Activated T-helper 1 cell treated with anti-CD3 and anti-CD28 coated beads, Interleukin-12 subunit alpha, Interleukin-12 subunit beta, Interleukin-2, Interleukin-4 antibody, amounts not matched to agents 30 ng/mL and 10 ng/mL and 1 ng/mL, durations not matched to agents 14 hours and 24 hours and 36 hours (primary cell): ENCODE data around the gene MYO5B. TPM values are rescaled to one million over a fixed set of nuclear protein-coding genes. Genes with fewer than 3 reads are reported as not detected.
"Not testable (repeated sequence)": the region's sequence is repeated elsewhere in the genome, so short reads cannot be mapped to it uniquely, and the experiment has no call there.

Source experiments
- DNase-seq: peaks from one replicate; pipeline ENCODE4 v3.0.0; 2021; ENCODE audit warnings: low spot score
- H3K27ac Mint-ChIP-seq: one replicate; pipeline ENCODE4 v1.8.0; 2021; ENCODE audit warnings: mild to moderate bottlenecking, mixed read lengths
- H3K27me3 Mint-ChIP-seq: one replicate; pipeline ENCODE4 v1.8.0; 2022; ENCODE audit warnings: mild to moderate bottlenecking, moderate library complexity, mixed read lengths; ENCODE audit not compliant: insufficient read depth
- H3K36me3 Mint-ChIP-seq: one replicate; pipeline ENCODE4 v1.8.0; 2021; ENCODE audit warnings: low read depth, mixed read lengths
- H3K4me1 Mint-ChIP-seq: one replicate; pipeline ENCODE4 v1.8.0; 2021; ENCODE audit warnings: low read depth, mixed read lengths
- H3K4me3 Mint-ChIP-seq: one replicate; pipeline ENCODE4 v1.8.0; 2021; ENCODE audit warnings: mild to moderate bottlenecking, moderate library complexity, mixed read lengths
- H3K9me3 Mint-ChIP-seq: one replicate; pipeline ENCODE4 v1.8.0; 2021; ENCODE audit warnings: mixed read lengths
- intact Hi-C: fragments of 100-400 bp; cut with micrococcal nuclease; formaldehyde crosslinking; loops from one replicate; pipeline ENCODE4 v1.15.1; 2024
- total RNA-seq: library from RNA; stranded (reverse); gene quantifications from 2 replicates; pipeline ENCODE4 v1.2.3, GENCODE V29; 2022

MYO5B gene
- total RNA-seq, 1 donor from 2014 or later, result not detected

DNA sequence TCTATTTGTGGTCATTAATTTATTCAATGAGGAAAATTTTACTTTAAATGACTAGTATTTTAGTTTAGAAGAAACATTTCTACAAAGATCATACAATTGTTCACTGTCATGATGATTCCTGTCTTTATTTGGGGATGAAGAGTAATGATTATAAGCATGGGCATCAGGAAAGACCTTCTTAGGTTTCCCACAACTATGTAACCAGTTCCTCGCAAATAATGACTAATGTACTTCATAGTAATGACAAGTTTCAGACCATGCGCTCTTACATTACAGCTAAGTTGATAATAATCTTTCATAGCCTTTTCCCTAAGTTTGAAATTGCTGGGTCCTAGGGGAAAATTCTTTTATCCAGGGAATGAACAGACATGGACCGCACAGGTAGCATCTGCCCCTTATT is 90.5 kb downstream of the MYO5B start:
- no peak overlapping the region for H3K4me3 Mint-ChIP-seq
- no peaks in the 10 kb centered on the region for H3K36me3 Mint-ChIP-seq
- H3K27ac Mint-ChIP-seq, result no peak overlapping the region
- intact Hi-C loops, result no loop called here
- no peak for DNase-seq
- H3K9me3 Mint-ChIP-seq, result no peaks in the 10 kb centered on the region
- peaks cover 5% of the 10 kb centered on the region for H3K4me1 Mint-ChIP-seq
- peaks cover 9% of the 10 kb centered on the region for H3K27me3 Mint-ChIP-seq

DNA sequence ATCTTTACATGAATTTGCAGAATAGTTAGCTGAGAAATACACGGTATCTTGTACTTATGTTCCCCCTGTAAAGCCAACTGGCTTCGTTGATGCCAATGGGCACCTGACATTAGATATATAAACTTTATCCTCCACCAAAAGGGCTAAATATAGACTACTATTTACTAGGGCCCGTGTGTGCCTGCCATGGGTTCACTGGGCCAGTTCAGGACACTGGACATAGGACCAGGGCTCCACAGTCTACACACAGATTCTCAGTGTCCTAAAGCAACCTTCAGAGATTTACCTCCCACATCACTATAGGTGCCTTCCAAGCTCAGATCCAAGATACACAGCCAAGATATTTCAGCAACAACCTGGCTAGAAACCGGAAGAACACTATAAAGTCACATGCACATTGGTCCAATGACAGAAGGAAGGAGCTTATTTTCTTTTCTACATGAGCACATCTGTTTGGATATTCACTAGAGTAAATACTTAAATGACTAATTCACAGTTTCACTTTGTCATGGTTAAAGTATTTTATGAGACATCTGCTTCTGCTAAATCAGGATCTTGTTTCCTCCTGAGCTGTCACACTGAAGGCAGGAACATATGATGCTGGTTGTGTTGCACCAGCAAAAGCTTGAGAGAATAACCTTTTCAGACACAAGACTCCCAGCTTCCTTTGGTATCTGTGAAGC is 95.1 kb downstream of the MYO5B start:
- H3K36me3 Mint-ChIP-seq, result no peaks in the 10 kb centered on the region
- peaks cover 14% of the 10 kb centered on the region for H3K27me3 Mint-ChIP-seq
- no peak overlapping the region for H3K4me3 Mint-ChIP-seq
- H3K27ac Mint-ChIP-seq, result no peak overlapping the region
- DNase-seq, result no peak
- intact Hi-C loops, result loop anchor here (10.0 kb wide), 1 partner anchor 65 kb away; no protein-coding TSS in a partner anchor
- H3K9me3 Mint-ChIP-seq, result no peaks in the 10 kb centered on the region
- peaks cover 5% of the 10 kb centered on the region for H3K4me1 Mint-ChIP-seq

DNA sequence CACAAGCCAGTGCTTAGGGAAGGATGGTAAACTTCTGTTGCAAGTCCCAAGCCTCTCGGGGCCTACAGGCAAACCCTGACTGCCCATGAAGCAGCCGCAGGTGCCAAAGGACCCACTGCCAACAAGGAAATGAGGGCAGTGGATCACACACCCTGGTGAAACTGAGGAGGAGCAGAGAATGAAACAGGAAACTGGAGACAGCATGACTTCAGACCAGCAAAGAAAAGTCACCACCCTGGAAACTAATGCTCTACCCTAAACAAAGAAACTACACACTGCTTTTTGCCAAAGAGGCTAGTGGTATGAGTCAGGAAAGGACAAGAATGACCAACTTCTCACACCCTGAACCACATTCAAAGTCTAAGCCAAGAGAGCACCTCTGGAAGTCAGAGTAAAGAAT is 97.2 kb downstream of the MYO5B start:
- no peaks in the 10 kb centered on the region for H3K9me3 Mint-ChIP-seq

DNA sequence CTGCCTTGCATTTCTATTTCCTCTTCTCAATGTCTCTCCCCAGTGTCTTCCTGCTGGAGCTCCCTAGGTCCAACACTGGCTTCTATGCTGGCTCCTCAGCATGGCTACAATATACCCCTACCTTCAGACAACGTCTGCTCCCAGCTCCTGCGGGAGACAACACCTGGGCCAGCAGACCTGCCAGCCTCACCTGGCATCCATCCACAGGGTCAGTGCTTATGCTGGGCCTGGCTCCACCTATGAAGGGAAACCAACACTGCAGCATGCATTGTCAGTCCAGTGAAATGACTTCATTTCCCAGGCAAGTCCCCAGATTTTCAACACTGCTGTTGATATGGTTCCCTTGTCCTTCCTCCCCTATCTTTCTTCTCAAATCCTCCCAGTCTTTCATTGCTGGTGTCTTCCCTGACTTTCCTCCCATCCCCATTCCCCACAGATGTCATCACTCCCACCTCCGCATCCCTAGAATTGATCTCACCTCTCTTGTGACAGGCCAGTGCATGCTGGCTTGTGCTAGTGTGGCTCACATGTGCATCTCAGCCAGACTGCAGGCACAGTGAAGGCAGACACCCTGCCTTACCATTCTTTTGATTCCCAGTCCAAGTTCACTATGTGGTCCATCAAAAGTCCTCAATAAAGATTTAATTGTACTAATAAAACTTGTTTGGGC is 98.0 kb downstream of the MYO5B start:
- H3K36me3 Mint-ChIP-seq, result no peaks in the 10 kb centered on the region
- H3K27ac Mint-ChIP-seq, result no peak overlapping the region
- no peaks in the 10 kb centered on the region for H3K9me3 Mint-ChIP-seq
- H3K4me3 Mint-ChIP-seq, result no peak overlapping the region
- peaks cover 5% of the 10 kb centered on the region for H3K4me1 Mint-ChIP-seq
- intact Hi-C loops, result loop anchor here (10.0 kb wide), 1 partner anchor 62 kb away; no protein-coding TSS in a partner anchor
- H3K27me3 Mint-ChIP-seq, result peaks cover 20% of the 10 kb centered on the region
- no peak for DNase-seq

More for the DNA sequence above, 97.2 kb downstream of the MYO5B start:
- Mint-ChIP-seq H3K27ac (no peak overlapping the region), H3K4me3 (no peak overlapping the region), H3K27me3 (peaks cover 21% of the 10 kb centered on the region), H3K36me3 (no peaks in the 10 kb centered on the region), H3K4me1 (peaks cover 5% of the 10 kb centered on the region)
- intact Hi-C loops, result loop anchor here (10.0 kb wide), 1 partner anchor 63 kb away; no protein-coding TSS in a partner anchor
- DNase-seq, result no peak

DNA sequence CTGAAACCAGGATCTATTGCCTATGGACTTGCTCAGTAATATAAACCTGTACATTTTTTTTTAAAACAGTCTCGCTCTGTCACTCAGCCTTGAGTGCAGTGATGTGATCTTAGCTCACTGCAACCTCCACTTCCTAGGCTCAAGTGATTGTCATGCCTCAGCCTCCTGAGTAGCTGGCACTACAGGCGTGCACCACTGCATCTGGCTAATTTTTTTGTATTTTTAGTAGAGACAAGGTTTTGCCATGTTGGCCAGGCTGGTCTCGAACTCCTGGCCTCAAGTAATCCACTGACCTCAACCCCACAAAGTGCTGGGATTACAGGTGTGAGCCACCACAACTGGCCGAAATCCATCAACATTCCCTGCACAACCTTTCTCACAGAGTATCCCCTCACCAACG is 100.2 kb downstream of the MYO5B start:
- not testable (repeated sequence) for H3K27ac Mint-ChIP-seq, H3K9me3 Mint-ChIP-seq, H3K4me1 Mint-ChIP-seq, DNase-seq, H3K4me3 Mint-ChIP-seq, H3K36me3 Mint-ChIP-seq
- intact Hi-C loops, result loop anchor here (10.0 kb wide), 1 partner anchor 60 kb away; no protein-coding TSS in a partner anchor
- peaks cover 15% of the 10 kb centered on the region for H3K27me3 Mint-ChIP-seq

DNA sequence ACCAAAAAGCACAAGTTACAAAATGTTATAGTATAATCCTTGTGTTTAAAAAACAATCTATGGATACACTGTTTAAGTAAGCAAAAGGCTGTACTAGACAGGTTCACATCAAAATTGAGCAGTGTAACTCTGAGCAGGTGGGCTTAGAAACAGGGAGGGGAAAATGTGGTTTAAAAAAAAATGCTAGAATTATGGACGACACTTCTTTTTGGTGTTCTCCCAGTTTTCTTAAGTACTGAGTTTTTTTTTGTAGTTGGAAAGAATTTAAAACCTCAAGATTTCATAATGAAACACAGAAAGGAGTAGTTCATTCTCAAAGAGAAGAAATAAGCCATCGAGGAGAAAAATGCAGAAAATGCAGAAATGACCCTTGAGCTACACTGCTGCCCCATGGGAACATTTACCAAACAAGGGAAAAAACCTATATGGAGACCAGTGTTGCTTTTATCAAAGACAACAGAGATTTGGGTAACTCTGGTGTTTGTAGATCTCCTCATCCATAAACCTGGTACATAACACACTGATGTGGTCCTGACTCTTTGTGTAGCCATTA is 100.7 kb downstream of the MYO5B start:
- no peak for DNase-seq
- intact Hi-C loops, result loop anchor here (10.0 kb wide), 1 partner anchor 59 kb away; no protein-coding TSS in a partner anchor
- no peaks in the 10 kb centered on the region for H3K9me3 Mint-ChIP-seq

DNA sequence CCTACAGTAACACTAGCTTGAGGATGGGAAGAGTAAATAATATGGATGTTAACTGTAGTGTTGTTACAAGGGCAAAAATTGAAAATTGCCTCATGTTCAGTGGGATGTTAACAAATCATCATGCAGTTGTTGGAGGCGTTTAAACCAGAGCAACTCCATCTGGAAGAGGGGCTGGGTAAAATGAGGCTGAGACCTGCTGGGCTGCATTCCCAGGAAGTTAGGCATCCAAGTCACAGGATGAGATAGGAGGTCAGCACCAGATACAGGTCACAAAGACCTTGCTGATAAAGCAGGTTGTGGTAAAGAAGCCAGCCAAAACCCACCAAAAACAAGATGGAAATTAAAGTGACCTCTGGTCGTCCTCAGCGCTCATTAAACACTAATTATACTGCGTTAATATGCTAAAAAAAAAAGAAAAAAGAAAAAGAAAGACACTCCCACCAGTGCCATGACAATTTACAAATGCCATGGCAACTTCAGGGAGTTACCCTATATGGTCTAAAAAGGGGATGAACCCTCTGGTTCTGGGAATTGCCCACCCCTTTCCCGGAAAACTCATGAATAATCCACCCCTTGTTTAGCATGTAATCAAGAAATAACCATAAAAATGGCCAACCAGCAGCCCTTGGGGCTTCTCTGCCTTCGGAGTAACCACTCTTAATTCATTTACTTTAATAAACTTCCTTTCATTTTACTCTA is 101.4 kb downstream of the MYO5B start:
- H3K27me3 Mint-ChIP-seq, result peaks cover 17% of the 10 kb centered on the region
- H3K36me3 Mint-ChIP-seq, result no peaks in the 10 kb centered on the region
- no peaks in the 10 kb centered on the region for H3K9me3 Mint-ChIP-seq
- no peak for DNase-seq
- H3K4me3 Mint-ChIP-seq, result no peak overlapping the region
- no peaks in the 10 kb centered on the region for H3K4me1 Mint-ChIP-seq
- intact Hi-C loops, result loop anchor here (10.0 kb wide), 1 partner anchor 59 kb away; no protein-coding TSS in a partner anchor
- H3K27ac Mint-ChIP-seq, result no peak overlapping the region

More for the DNA sequence above, 100.7 kb downstream of the MYO5B start:
- Mint-ChIP-seq H3K4me1 (no peaks in the 10 kb centered on the region), H3K36me3 (no peaks in the 10 kb centered on the region), H3K4me3 (no peak overlapping the region), H3K27me3 (peaks cover 17% of the 10 kb centered on the region), H3K27ac (no peak overlapping the region)

DNA sequence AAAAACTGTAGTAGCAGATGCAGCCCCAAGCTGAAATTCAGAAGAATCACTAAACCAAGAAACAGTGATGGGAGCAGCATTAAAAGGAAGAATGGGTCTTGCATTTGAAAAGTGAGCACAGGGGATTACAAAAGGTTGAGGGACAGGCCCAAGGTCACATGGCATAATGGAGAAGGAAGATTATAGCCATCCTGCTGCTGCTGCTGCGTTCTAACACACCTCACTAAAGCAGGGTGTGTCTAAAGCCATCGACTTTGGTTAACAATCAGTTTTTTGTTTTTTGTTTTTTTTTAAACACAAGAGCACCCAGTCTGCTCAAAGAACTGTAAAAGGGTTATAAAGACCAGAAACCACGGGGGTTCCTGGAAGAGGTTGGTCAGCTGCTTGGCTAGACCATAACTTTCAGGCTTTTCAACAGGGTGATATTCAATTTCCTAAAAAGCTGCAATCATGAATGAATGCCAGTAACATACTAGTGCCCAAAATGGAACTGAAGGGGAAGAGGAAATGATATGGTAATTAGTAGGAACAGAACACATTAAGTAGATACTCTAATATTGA is 102.6 kb downstream of the MYO5B start:
- Mint-ChIP-seq H3K9me3 (no peaks in the 10 kb centered on the region), H3K27me3 (peaks cover 15% of the 10 kb centered on the region), H3K4me1 (no peaks in the 10 kb centered on the region), H3K4me3 (no peak overlapping the region), H3K36me3 (no peaks in the 10 kb centered on the region), H3K27ac (no peak overlapping the region)
- intact Hi-C loops, result loop anchor here (10.0 kb wide), 1 partner anchor 58 kb away; no protein-coding TSS in a partner anchor
- DNase-seq, result no peak

DNA sequence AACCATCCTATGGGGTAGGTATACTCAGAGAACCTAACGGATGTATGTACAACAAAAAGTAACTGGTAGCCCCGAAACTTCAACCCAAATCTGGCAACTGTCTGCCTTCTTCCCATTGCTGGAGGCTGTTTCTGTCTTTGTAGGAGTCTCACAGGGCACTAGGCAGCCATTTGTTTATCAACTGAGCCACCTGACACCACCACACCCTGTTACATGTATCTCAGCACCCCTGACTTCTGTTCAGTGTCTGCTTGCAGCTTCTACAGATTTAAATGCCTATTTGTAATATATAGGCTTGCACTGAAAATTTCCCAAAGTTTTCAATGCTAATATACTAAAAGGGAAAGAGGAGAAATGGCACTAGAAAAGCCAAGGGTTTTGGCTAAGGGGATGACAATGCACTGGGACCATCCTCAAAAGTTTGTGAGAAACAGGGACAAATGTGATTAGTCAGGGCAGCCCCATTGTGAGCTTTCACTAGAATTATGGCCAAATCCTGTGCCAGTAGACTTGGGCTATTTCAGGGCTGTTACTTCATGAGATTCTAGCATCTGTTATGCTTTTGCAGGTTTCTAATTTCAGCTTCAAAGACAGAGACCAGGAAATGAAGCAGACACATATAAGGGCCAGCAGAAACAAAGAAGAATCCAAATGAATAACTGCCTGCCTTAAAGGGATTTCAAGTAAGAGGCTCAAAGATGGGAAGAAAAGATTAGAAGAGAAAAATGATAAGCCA is 103.3 kb downstream of the MYO5B start:
- H3K36me3 Mint-ChIP-seq, result no peaks in the 10 kb centered on the region
- no peak overlapping the region for H3K27ac Mint-ChIP-seq
- H3K4me1 Mint-ChIP-seq, result no peaks in the 10 kb centered on the region
- H3K9me3 Mint-ChIP-seq, result no peaks in the 10 kb centered on the region
- no peak overlapping the region for H3K4me3 Mint-ChIP-seq
- DNase-seq, result no peak
- intact Hi-C loops, result loop anchor here (10.0 kb wide), 1 partner anchor 57 kb away; no protein-coding TSS in a partner anchor
- H3K27me3 Mint-ChIP-seq, result peaks cover 15% of the 10 kb centered on the region

DNA sequence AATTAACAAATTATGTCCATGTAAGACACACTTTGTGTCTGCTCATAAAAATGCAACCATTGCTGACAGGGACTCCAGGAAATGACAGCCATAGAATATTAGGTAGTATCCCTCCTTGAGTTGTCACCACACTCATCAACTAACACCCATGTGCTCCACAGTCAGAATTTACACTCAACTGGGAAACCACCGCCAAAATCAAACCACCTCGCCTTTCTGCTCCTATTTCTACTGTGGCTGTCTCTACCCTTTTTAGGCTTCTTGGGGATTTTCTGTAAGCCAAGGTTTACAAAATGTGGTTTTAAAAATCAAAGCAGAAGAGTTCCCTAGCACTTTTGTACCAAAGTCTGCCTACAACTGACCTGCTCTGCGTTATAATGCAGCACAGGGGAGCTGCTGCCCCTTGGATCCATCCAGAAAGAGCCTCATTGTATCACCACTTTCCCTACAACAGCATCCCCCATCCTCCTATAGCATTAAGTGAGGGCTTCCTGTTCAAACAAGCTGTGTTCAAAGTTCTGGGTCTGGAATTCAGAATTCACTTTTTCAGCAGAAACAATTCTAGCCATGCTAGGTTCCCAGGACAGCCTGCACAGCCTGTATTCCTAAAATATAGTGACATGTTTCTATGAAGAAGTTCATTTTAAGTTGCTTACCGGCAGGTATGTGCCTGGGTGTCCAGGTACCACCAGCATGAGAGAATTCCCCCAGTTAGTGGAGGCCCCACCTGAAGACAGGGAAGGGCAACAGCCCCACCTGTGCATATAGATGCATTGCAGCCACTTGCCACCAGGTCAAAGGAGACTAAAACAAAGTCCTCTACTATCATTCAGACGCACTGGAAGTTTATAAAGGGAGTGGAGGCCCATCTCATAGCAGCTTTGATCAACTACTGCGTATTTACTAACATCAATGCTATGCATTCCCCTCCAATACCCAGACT is 104.3 kb downstream of the MYO5B start:
- no peak overlapping the region for H3K4me3 Mint-ChIP-seq
- no peaks in the 10 kb centered on the region for H3K36me3 Mint-ChIP-seq
- intact Hi-C loops, result loop anchor here (10.0 kb wide), 1 partner anchor 56 kb away; no protein-coding TSS in a partner anchor
- DNase-seq, result no peak
- no peaks in the 10 kb centered on the region for H3K9me3 Mint-ChIP-seq
- H3K27me3 Mint-ChIP-seq, result peaks cover 15% of the 10 kb centered on the region
- H3K4me1 Mint-ChIP-seq, result no peaks in the 10 kb centered on the region
- H3K27ac Mint-ChIP-seq, result no peak overlapping the region

DNA sequence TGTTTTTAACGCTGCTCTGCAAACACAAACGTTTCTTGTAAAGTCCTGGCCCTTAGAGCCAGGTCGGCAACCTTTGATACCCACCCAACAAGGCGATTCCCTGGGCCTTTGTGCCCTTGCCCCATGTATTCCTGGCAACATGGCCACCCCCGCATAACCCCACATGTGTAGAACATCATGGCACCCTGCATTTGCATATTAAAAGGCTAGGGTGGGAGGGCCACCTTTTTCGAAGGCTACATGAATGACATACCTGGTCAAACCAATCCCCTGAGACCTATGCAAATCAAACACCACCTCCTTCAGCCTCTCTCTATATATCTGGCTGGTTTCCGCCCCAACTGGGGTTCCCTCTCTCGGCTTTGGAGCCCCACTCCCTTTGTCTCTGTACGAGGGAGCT is 105.2 kb downstream of the MYO5B start:
- Mint-ChIP-seq H3K4me1 (no peaks in the 10 kb centered on the region), H3K27ac (no peak overlapping the region), H3K27me3 (peaks cover 12% of the 10 kb centered on the region), H3K36me3 (no peaks in the 10 kb centered on the region), H3K9me3 (no peaks in the 10 kb centered on the region), H3K4me3 (no peak overlapping the region)
- intact Hi-C loops, result loop anchor here (10.0 kb wide), 1 partner anchor 55 kb away; no protein-coding TSS in a partner anchor
- DNase-seq, result no peak
